Activated CD8-positive, alpha-beta memory T cell treated with anti-CD3 and anti-CD28 coated beads, Interleukin-2, amount 10 ng/mL, durations not matched to agents 7 days and 5 days (primary cell): ENCODE measurements around the gene ARMS2. TPM values are rescaled to one million over a fixed set of nuclear protein-coding genes. Genes with fewer than 3 reads are reported as not detected.

Experiments
- ATAC-seq: fragments of 150-1000 bp; cut with Tn5 transposase; one replicate; pipeline ENCODE4 v1.10.0; 2021; ENCODE audit warnings: moderate library complexity
- CTCF ChIA-PET: fragments of 350-600 bp; sonication (Branson Sonifier 250); formaldehyde crosslinking; loops from one replicate; lab custom pipeline; 2021; ENCODE audit warnings: antibody characterized with exemption; lab: Charles Lee
- DNase-seq: peaks from one replicate; pipeline ENCODE4 v3.0.0-alpha.2; 2020
- H3K27ac Mint-ChIP-seq: one replicate; pipeline ENCODE4 v1.8.0; 2021; ENCODE audit warnings: mild to moderate bottlenecking, mixed read lengths
- H3K27me3 Mint-ChIP-seq: one replicate; pipeline ENCODE4 v1.8.0; 2021; ENCODE audit warnings: mixed read lengths
- H3K36me3 Mint-ChIP-seq: one replicate; pipeline ENCODE4 v1.8.0; 2021; ENCODE audit warnings: mild to moderate bottlenecking, mixed read lengths
- H3K4me1 Mint-ChIP-seq: one replicate; pipeline ENCODE4 v1.8.0; 2021; ENCODE audit warnings: mixed read lengths
- H3K4me3 Mint-ChIP-seq: one replicate; pipeline ENCODE4 v1.8.0; 2021; ENCODE audit warnings: mild to moderate bottlenecking, moderate library complexity, mixed read lengths
- H3K9me3 Mint-ChIP-seq: one replicate; pipeline ENCODE4 v1.8.0; 2022; ENCODE audit warnings: low read depth, mixed read lengths
- total RNA-seq, 2 experiments: library from RNA; stranded (reverse); gene quantifications; one replicate each; pipeline ENCODE4 v1.2.3, GENCODE V29; 2021

The ARMS2 gene
- total RNA-seq = not detected

GRCh38 chr10:122454603-122455080 is at the start of gene ARMS2:
ARMS2 (plus strand) TSS chr10:122454653; CDS start chr10:122454728, 75 bp downstream.
- CTCF ChIA-PET = interaction anchor here (1.2 to 2.1 kb wide), 2 partner anchors 111 to 156 kb away, joined by 3 to 5 read pairs; no protein-coding TSS in a partner anchor
- Mint-ChIP-seq H3K27ac (no peak within 1 kb of the TSS), H3K27me3 (peaks cover 51% of the 10 kb centered on the region)

DNA sequence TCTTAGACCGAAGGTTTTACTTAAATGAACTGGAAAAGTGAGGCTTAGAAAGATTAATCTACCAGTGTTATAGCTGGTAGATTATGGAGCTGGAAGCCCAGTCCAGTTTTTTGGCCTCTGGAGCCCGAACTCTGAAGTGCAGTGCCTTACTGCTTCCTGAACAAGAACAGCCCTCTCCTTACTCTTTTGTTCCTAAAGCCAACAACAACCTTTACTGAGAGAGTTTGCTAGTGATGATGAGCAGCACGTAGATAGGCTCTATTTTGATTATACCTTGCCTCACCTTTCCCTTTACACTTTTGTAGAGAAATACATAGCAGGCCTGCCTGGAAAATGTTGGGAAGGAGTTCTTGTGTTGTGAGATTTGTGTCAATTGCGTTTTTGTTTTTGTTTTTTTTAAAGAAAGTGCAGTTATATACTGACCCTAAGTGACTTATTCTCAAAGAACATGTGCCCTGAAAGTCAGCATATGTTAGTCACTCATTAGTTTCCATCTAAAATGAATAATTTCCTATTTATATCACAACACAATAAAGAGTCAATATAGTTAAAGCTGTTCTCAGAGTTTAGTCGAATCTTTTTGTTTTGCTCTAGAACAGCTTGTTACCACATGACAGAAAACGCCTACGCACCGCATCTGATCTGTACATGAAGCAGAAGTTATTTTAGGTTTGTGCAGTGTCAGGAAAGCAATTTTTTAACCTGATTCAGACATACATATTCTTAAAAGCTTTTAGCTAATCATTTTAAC is 46.9 kb upstream of the ARMS2 start:
- Mint-ChIP-seq H3K27me3 (no peaks in the 10 kb centered on the region), H3K4me3 (no peak overlapping the region), H3K4me1 (peaks cover 2% of the 10 kb centered on the region), H3K36me3 (no peaks in the 10 kb centered on the region), H3K9me3 (no peaks in the 10 kb centered on the region), H3K27ac (no peak overlapping the region)
- ATAC-seq (no peak), DNase-seq (no peak)
- CTCF ChIA-PET = interaction anchor here (1.0 kb wide), 1 partner anchor 8 kb away, joined by 3 read pairs; no protein-coding TSS in a partner anchor

More at GRCh38 chr10:122454603-122455080, at the start of gene ARMS2:
- Mint-ChIP-seq H3K4me1 (no peaks in the 10 kb centered on the region), H3K9me3 (no peaks in the 10 kb centered on the region), H3K36me3 (no peaks in the 10 kb centered on the region), H3K4me3 (no peak within 1 kb of the TSS)
- no peak for ATAC-seq
- DNase-seq = no peak

DNA sequence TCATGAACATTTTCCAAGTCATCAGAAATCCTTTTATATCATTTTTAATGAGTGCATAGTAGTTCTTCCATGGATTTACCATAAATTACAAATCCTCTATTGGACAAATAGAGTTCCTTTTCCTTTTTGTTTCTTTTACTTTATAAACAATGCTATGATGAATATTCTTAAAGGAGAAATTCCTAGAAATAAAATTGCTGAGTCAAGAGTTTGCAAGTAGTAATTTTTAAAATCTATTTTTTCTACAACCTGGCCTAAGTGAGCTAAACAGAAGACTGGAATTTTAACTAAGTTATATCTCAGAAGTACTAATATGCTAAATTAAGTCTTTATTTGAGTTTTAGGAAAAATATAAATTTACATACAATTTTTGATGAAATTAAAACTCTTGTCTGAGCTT is 41.1 kb upstream of the ARMS2 start:
- Mint-ChIP-seq H3K27me3 (no peaks in the 10 kb centered on the region), H3K36me3 (peaks cover 9% of the 10 kb centered on the region), H3K9me3 (no peaks in the 10 kb centered on the region), H3K4me1 (peaks cover 16% of the 10 kb centered on the region), H3K27ac (no peak overlapping the region), H3K4me3 (no peak overlapping the region)
- CTCF ChIA-PET = interaction anchor here (0.8 to 2.8 kb wide), 2 partner anchors 21 to 115 kb away, joined by 3 to 13 read pairs; no protein-coding TSS in a partner anchor
- no peak for ATAC-seq
- DNase-seq = no peak

- H3K4me3 Mint-ChIP-seq = no peak overlapping the region
- H3K27ac Mint-ChIP-seq = no peak overlapping the region
- H3K36me3 Mint-ChIP-seq = peaks cover 16% of the 10 kb centered on the region
- no peak for ATAC-seq
- H3K4me1 Mint-ChIP-seq = peaks cover 40% of the 10 kb centered on the region
- no peak for DNase-seq
- no peaks in the 10 kb centered on the region for H3K27me3 Mint-ChIP-seq
- no peaks in the 10 kb centered on the region for H3K9me3 Mint-ChIP-seq
- CTCF ChIA-PET = no interaction called here
These were observed 36.8 kb upstream of the ARMS2 start for GRCh38 chr10:122417667-122418066.

GRCh38 chr10:122419016-122419415 is 35.4 kb upstream of the ARMS2 start:
- peaks cover 41% of the 10 kb centered on the region for H3K4me1 Mint-ChIP-seq
- H3K27ac Mint-ChIP-seq = no peak overlapping the region

GRCh38 chr10:122419876-122420623 is 34.4 kb upstream of the ARMS2 start:
- H3K27me3 Mint-ChIP-seq = no peaks in the 10 kb centered on the region
- H3K9me3 Mint-ChIP-seq = no peaks in the 10 kb centered on the region
- H3K27ac Mint-ChIP-seq = no peak overlapping the region
- H3K4me3 Mint-ChIP-seq = no peak overlapping the region
- no peak for DNase-seq
- H3K36me3 Mint-ChIP-seq = peaks cover 16% of the 10 kb centered on the region
- no peak for ATAC-seq
- CTCF ChIA-PET = interaction anchor here (1.2 to 2.1 kb wide), 4 partner anchors 15 to 121 kb away, joined by 3 to 6 read pairs (median 6); partner anchors contain the start of gene PLEKHA1
- peaks cover 41% of the 10 kb centered on the region for H3K4me1 Mint-ChIP-seq

More at GRCh38 chr10:122419016-122419415, 35.4 kb upstream of the ARMS2 start:
- CTCF ChIA-PET = interaction anchor here (1.2 to 2.1 kb wide), 4 partner anchors 16 to 120 kb away, joined by 3 to 6 read pairs (median 6); partner anchors contain the start of gene PLEKHA1
- ATAC-seq = no peak
- Mint-ChIP-seq H3K4me3 (no peak overlapping the region), H3K36me3 (peaks cover 16% of the 10 kb centered on the region), H3K27me3 (no peaks in the 10 kb centered on the region), H3K9me3 (no peaks in the 10 kb centered on the region)
- DNase-seq = no peak

GRCh38 chr10:122420624-122421007 is 33.8 kb upstream of the ARMS2 start:
- ATAC-seq (no peak), DNase-seq (no peak)
- no peak overlapping the region for H3K4me3 Mint-ChIP-seq
- H3K4me1 Mint-ChIP-seq = peaks cover 41% of the 10 kb centered on the region
- H3K27me3 Mint-ChIP-seq = no peaks in the 10 kb centered on the region
- H3K36me3 Mint-ChIP-seq = peaks cover 16% of the 10 kb centered on the region
- CTCF ChIA-PET = no interaction called here
- no peak overlapping the region for H3K27ac Mint-ChIP-seq
- H3K9me3 Mint-ChIP-seq = no peaks in the 10 kb centered on the region

- ATAC-seq = no peak
- no peaks in the 10 kb centered on the region for H3K27me3 Mint-ChIP-seq
- no peaks in the 10 kb centered on the region for H3K9me3 Mint-ChIP-seq
- no peak overlapping the region for H3K27ac Mint-ChIP-seq
- H3K36me3 Mint-ChIP-seq = peaks cover 15% of the 10 kb centered on the region
- H3K4me3 Mint-ChIP-seq = no peak overlapping the region
- no peak for DNase-seq
- CTCF ChIA-PET = interaction anchor here (3.2 kb wide), 1 partner anchor 47 kb away, joined by 9 read pairs; the partner anchor contains the start of gene PLEKHA1
- H3K4me1 Mint-ChIP-seq = peaks cover 37% of the 10 kb centered on the region
These were observed 33.3 kb upstream of the ARMS2 start for GRCh38 chr10:122421054-122421625.

- DNase-seq = no peak
- peaks cover 33% of the 10 kb centered on the region for H3K4me1 Mint-ChIP-seq
- H3K4me3 Mint-ChIP-seq = no peak overlapping the region
- ATAC-seq = no peak
- H3K36me3 Mint-ChIP-seq = peaks cover 13% of the 10 kb centered on the region
- no peaks in the 10 kb centered on the region for H3K9me3 Mint-ChIP-seq
- H3K27me3 Mint-ChIP-seq = no peaks in the 10 kb centered on the region
- peak overlapping the region; percentile 45 for H3K27ac Mint-ChIP-seq
- CTCF ChIA-PET = interaction anchor here (0.6 to 3.2 kb wide), 3 partner anchors 17 to 79 kb away, joined by 3 to 9 read pairs (median 5); partner anchors contain the start of gene PLEKHA1
These were observed 32.7 kb upstream of the ARMS2 start for GRCh38 chr10:122421742-122422141.

DNA sequence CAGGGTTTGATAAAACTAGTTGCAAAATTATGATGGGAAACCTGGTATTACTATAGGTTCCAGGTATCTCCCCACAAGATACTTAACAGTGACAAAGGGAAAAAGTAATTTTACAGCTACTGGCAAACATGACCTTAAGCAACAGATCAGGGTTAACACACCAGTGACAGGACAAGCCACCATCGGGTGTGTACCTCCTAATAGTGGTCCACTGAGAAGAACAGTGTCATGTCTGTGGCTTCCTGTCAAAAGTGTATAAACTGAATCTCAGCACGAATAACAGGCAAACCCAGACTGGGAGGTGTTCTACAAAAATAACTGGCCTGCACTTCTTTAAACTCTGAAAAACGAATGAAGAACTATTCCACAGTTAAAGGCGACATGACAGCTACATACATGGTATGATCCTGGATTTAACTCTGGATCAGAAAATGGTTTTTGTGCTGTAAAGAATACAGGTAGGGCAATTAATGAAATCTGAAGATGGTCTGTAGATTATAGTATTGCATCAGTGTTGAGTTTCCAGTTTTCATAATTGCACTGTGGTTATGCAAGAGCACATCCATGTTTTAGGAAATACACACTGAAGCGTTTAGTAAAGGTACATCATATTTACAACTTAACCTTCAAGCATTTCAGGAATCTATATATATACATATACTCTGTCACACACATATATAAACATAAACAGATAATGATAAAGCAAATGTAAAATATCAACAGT is 32.0 kb upstream of the ARMS2 start:
- H3K27me3 Mint-ChIP-seq = no peaks in the 10 kb centered on the region
- peak overlapping the region; percentile 56 for H3K27ac Mint-ChIP-seq
- no peaks in the 10 kb centered on the region for H3K9me3 Mint-ChIP-seq
- CTCF ChIA-PET = interaction anchor here (0.6 to 3.2 kb wide), 4 partner anchors 16 to 79 kb away, joined by 3 to 9 read pairs (median 4); partner anchors contain the start of gene PLEKHA1
- no peak overlapping the region for H3K4me3 Mint-ChIP-seq
- ATAC-seq (peak; percentile 82), DNase-seq (peak; percentile 64)
- H3K36me3 Mint-ChIP-seq = peaks cover 12% of the 10 kb centered on the region
- H3K4me1 Mint-ChIP-seq = peaks cover 33% of the 10 kb centered on the region

GRCh38 chr10:122424059-122424458 is 30.4 kb upstream of the ARMS2 start:
- no peaks in the 10 kb centered on the region for H3K9me3 Mint-ChIP-seq
- H3K27me3 Mint-ChIP-seq = no peaks in the 10 kb centered on the region
- peaks cover 7% of the 10 kb centered on the region for H3K36me3 Mint-ChIP-seq

DNA sequence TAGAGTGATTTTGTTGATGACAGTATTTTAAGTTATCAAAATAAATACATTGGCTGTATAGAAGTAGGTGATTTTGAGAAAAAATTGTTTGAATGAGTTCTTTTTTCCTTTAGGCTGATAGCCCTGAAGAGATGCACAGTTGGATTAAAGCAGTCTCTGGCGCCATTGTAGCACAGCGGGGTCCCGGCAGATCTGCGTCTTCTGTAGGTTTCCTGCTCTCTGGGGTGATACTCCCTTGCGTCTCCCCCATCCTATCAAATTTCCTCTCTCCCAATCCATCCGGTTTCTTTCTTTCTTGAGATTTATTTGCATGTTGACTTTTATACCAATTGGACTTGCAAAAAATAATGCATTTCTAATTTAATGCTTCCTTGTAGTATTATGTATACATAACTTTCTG is 27.6 kb upstream of the ARMS2 start:
- ATAC-seq (no peak), DNase-seq (no peak)
- Mint-ChIP-seq H3K36me3 (peaks cover 2% of the 10 kb centered on the region), H3K9me3 (no peaks in the 10 kb centered on the region), H3K27me3 (no peaks in the 10 kb centered on the region), H3K27ac (no peak overlapping the region), H3K4me3 (no peak overlapping the region), H3K4me1 (peaks cover 13% of the 10 kb centered on the region)
- CTCF ChIA-PET = no interaction called here

More at GRCh38 chr10:122424059-122424458, 30.4 kb upstream of the ARMS2 start:
- CTCF ChIA-PET = interaction anchor here (1.1 to 3.2 kb wide), 3 partner anchors 9 to 50 kb away, joined by 3 to 9 read pairs (median 5); partner anchors contain the start of gene PLEKHA1
- ATAC-seq (no peak), DNase-seq (no peak)
- Mint-ChIP-seq H3K4me3 (no peak overlapping the region), H3K27ac (no peak overlapping the region), H3K4me1 (peaks cover 29% of the 10 kb centered on the region)
